ENCODE results near the gene CLDN10.

DNA sequence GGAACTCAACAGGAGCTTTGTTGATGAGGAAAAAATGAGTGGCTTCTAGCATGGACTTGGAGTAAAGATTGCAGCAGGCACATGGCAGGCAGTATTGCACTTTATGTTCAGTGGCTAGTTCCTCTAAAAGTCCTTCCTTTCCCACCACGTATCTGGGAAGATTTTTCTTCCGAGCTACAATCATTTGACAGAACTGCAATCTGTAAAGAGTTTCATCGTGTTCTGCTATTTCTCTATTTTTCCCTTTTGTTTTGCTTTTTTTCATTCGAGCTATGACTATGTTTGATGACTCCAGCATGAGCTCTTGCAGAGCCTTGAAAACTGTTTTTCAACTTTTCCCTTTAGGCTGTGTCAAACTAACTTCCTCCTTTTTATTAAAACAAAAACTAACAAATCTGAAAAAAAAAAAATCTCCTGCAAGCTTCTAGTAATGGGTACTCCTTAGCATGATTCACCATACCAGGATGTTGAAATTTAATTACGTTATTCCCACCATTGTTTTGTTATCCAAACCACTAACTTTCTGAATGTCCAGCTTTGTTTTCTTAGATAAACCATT lies 12.3 kb downstream of the CLDN10 start:
- TF ChIP-seq, protein P1, sequence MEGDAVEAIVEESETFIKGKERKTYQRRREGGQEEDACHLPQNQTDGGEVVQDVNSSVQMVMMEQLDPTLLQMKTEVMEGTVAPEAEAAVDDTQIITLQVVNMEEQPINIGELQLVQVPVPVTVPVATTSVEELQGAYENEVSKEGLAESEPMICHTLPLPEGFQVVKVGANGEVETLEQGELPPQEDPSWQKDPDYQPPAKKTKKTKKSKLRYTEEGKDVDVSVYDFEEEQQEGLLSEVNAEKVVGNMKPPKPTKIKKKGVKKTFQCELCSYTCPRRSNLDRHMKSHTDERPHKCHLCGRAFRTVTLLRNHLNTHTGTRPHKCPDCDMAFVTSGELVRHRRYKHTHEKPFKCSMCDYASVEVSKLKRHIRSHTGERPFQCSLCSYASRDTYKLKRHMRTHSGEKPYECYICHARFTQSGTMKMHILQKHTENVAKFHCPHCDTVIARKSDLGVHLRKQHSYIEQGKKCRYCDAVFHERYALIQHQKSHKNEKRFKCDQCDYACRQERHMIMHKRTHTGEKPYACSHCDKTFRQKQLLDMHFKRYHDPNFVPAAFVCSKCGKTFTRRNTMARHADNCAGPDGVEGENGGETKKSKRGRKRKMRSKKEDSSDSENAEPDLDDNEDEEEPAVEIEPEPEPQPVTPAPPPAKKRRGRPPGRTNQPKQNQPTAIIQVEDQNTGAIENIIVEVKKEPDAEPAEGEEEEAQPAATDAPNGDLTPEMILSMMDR (conservative IDR thresholded peaks at IDR 0.05): no peak
- no peak for TF ChIP-seq EZH2 (IDR thresholded peaks at IDR 0.05; ENCODE audit: low read depth)
